ENCODE data around the gene INVS. TPM values are rescaled to one million over a fixed set of nuclear protein-coding genes. Genes with fewer than 3 reads are reported as not detected.

INVS gene
- total and polyA plus RNA-seq, 2 of the 13 experiments (the other 11 are each of a cell fraction or from before 2014, with no cell fraction given) = 11.3 to 16.3 TPM

- no peaks in the 10 kb centered on the region for H3K36me3 ChIP-seq (replicated peaks in 1 of 2; ENCODE audit: control insufficient read depth in 1 of 2, insufficient read depth in 2 of 2, low read length in 2 of 2)
- 100% methylated on average over 3 of the region's 3 CpGs for WGBS (ENCODE audit: low lambda C conversion rate)
- TF ChIP-seq SP2 (CRISPR knock-in tag; IDR thresholded peaks at IDR 0.05) (no peak), ZNF513 (CRISPR knock-in tag; conservative IDR thresholded peaks at IDR 0.05) (no peak), UBTF (CRISPR knock-in tag; IDR thresholded peaks at IDR 0.05) (no peak), ZGPAT (CRISPR knock-in tag; IDR thresholded peaks at IDR 0.05) (no peak), AGO2 (optimal IDR thresholded peaks at IDR 0.05; ENCODE audit: low read depth, low read length) (no peak), ZNF33B (CRISPR knock-in tag; IDR thresholded peaks at IDR 0.05) (no peak), ZNF280B (CRISPR knock-in tag; IDR thresholded peaks at IDR 0.05; ENCODE audit: borderline replicate concordance) (no peak), NR1H2 (CRISPR knock-in tag; IDR thresholded peaks at IDR 0.05; ENCODE audit: borderline replicate concordance, low read depth) (no peak), TCF7L2 (IDR thresholded peaks at IDR 0.05; ENCODE audit: low read depth, low read length) (no peak), SCMH1 (CRISPR knock-in tag; IDR thresholded peaks at IDR 0.05; ENCODE audit: borderline replicate concordance) (no peak), CSRNP1 (CRISPR knock-in tag; IDR thresholded peaks at IDR 0.05) (no peak), ZSCAN9 (CRISPR knock-in tag; IDR thresholded peaks at IDR 0.05; ENCODE audit: borderline replicate concordance) (no peak)
- no peaks in the 10 kb centered on the region for H3K4me1 ChIP-seq (ENCODE audit: insufficient read depth, low read length)
- H3K9me3 ChIP-seq (ENCODE audit: low read length) = no peaks in the 10 kb centered on the region
- H3K4me3 ChIP-seq (replicated peaks in 1 of 3; ENCODE audit: insufficient read depth in 1 of 3, low read depth in 2 of 3, low read length in 3 of 3) = no peak overlapping the region
- H3K27me3 ChIP-seq (ENCODE audit: control insufficient read depth in 1 of 2, insufficient read depth in 2 of 2, low read length in 2 of 2) = no peaks in the 10 kb centered on the region
- intact Hi-C loops (cut with micrococcal nuclease; ENCODE audit: unreplicated experiment) (no loop called here), in situ Hi-C loops (cut with HindIII; ENCODE audit: extremely low pct_ligation_motif_present, low pct_unique_long_range_greater_than_20kb) (no loop called here)
- BruUV-seq (replicated peaks) = no TSS peak
- H3K79me2 ChIP-seq (ENCODE audit: insufficient read depth, low read length) = no peaks in the 10 kb centered on the region
- ATAC-seq (no peak), DNase-seq (ENCODE audit: low spot score) (no peak), FAIRE-seq (no peak)
- no peaks in the 10 kb centered on the region for H4K20me1 ChIP-seq (ENCODE audit: insufficient read depth, low read length)
- H3K27ac ChIP-seq (ENCODE audit: extremely low read length, insufficient read depth, low read length) = no peak overlapping the region
- ChIA-PET CTCF (ENCODE audit: low intra/inter-chr PET ratio, low total read pairs) (no interaction called here), POLR2A (no interaction called here)
- H3K4me2 ChIP-seq (ENCODE audit: low read depth, low read length) = no peak overlapping the region
- no peak overlapping the region for H3K9ac ChIP-seq (ENCODE audit: insufficient read depth, low read depth, low read length)
- H2AFZ ChIP-seq (ENCODE audit: low read length) = no peak overlapping the region
Measured at GRCh38 chr9:100160021-100160420, 61.0 kb downstream of the INVS start.

Measured in HepG2 (cell line).